ENCODE data around the gene PROK1. TPM values are rescaled to one million over a fixed set of nuclear protein-coding genes. Genes with fewer than 3 reads are reported as not detected.
"Not testable (repeated sequence)": the region's sequence is repeated elsewhere in the genome, so short reads cannot be mapped to it uniquely, and the experiment has no call there.

PROK1 gene
- total and polyA plus RNA-seq, 2 donors, result 0.19 to 0.50 TPM

DNA sequence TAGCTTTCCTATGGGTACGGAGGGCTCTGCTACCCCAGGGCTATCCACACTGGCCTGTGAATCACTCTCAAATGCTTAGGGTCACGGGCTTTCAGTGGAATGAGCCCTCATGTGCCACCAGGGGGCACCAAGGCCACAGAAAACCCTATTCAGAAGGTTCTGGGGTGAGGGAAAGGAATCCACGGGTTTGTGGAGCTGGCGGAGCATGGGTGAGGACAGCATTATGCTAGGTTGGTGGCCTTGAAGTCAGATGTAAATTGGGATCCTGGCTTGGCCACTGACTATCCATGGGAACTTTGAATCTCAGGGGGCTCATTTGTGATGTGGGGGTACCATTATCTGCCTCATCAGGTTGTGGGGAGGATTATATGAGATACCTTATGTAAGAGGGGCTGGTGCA, 38.4 kb upstream of the PROK1 start:
- Histone ChIP-seq H3K9me3 (ENCODE audit: control insufficient read depth in 2 of 2, insufficient read depth in 1 of 2, low read length in 1 of 2) (no peaks in the 10 kb centered on the region), H3K36me3 (ENCODE audit: control insufficient read depth in 2 of 2, insufficient read depth in 2 of 2, low read length in 1 of 2) (no peaks in the 10 kb centered on the region), H3K27me3 (ENCODE audit: control insufficient read depth in 2 of 2, insufficient read depth in 1 of 2, low read length in 1 of 2) (no peaks in the 10 kb centered on the region), H3K4me1 (ENCODE audit: control insufficient read depth in 2 of 2, insufficient read depth in 2 of 2, low read length in 2 of 2) (peaks cover 0 to 3% of the 10 kb centered on the region in 2 donors), H3K27ac (ENCODE audit: low read depth in 1 of 2, low read length in 1 of 2) (no peak overlapping the region), H3K4me3 (ENCODE audit: low read length in 2 of 2) (no peak overlapping the region)
- WGBS, result 59% methylated on average over 4 of the region's 4 CpGs
- DNase-seq (ENCODE audit: low read depth in 6 of 9, low spot score in 9 of 9), result peak in 7 of 9 donors; percentile 19 to 67 (median 47)

DNA sequence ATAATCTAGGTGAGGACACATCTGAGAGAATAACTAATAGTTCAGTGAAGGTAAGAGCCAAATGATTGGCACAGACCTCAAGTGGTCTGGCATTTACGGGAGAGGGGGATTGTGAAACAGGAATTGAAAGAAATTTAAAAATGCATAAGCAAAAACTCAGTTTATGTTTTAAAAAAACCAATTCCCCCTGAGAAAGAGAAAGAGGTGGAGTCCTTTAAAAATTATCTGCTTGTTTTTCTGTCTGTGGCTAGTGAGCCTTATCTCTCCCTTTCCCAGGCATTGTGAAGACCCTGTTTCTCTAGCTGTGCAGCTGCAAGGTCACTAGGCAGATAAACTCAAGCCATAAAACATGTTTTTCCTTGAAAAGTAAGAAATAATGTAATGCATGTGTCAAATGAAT, 37.9 kb upstream of the PROK1 start:
- not testable (repeated sequence) for H3K27me3 ChIP-seq (ENCODE audit: control insufficient read depth in 2 of 2, insufficient read depth in 1 of 2, low read length in 1 of 2); H3K36me3 ChIP-seq (ENCODE audit: control insufficient read depth in 2 of 2, insufficient read depth in 2 of 2, low read length in 1 of 2); H3K4me1 ChIP-seq (ENCODE audit: control insufficient read depth in 2 of 2, insufficient read depth in 2 of 2, low read length in 2 of 2); H3K27ac ChIP-seq (ENCODE audit: low read depth in 1 of 2, low read length in 1 of 2); DNase-seq (ENCODE audit: low read depth in 6 of 9, low spot score in 9 of 9); H3K9me3 ChIP-seq (ENCODE audit: control insufficient read depth in 2 of 2, insufficient read depth in 1 of 2, low read length in 1 of 2); H3K4me3 ChIP-seq (ENCODE audit: low read length in 2 of 2)
- WGBS, result 94% methylated on average over 1 of the region's 1 CpG

DNA sequence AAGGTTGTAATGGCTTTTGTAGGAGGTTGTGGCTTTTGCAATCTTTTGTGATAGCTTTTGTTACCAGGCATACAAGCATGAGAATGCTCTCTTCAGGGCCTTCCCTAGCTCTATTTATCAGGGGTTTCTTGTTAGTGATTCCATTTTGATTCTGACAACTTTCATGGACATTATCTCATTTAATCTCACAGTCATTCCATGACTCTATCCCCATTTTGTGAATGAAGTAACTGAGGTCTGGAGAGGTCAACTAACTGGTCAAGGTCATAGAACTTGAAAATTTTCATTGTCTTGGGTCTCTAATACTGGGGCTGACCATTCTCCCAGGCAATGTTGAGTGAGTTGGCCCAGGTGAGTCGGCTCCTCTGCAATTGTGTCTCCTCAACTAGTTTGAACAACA, 32.2 kb upstream of the PROK1 start:
- no peak for DNase-seq (ENCODE audit: low read depth in 6 of 9, low spot score in 9 of 9)
- WGBS, result 96% methylated on average over 1 of the region's 1 CpG
- Histone ChIP-seq H3K36me3 (ENCODE audit: control insufficient read depth in 2 of 2, insufficient read depth in 2 of 2, low read length in 1 of 2) (no peaks in the 10 kb centered on the region), H3K27ac (ENCODE audit: low read depth in 1 of 2, low read length in 1 of 2) (no peak overlapping the region), H3K9me3 (ENCODE audit: control insufficient read depth in 2 of 2, insufficient read depth in 1 of 2, low read length in 1 of 2) (no peaks in the 10 kb centered on the region), H3K27me3 (ENCODE audit: control insufficient read depth in 2 of 2, insufficient read depth in 1 of 2, low read length in 1 of 2) (no peaks in the 10 kb centered on the region), H3K4me3 (ENCODE audit: low read length in 2 of 2) (no peak overlapping the region), H3K4me1 (ENCODE audit: control insufficient read depth in 2 of 2, insufficient read depth in 2 of 2, low read length in 2 of 2) (no peaks in the 10 kb centered on the region)

DNA sequence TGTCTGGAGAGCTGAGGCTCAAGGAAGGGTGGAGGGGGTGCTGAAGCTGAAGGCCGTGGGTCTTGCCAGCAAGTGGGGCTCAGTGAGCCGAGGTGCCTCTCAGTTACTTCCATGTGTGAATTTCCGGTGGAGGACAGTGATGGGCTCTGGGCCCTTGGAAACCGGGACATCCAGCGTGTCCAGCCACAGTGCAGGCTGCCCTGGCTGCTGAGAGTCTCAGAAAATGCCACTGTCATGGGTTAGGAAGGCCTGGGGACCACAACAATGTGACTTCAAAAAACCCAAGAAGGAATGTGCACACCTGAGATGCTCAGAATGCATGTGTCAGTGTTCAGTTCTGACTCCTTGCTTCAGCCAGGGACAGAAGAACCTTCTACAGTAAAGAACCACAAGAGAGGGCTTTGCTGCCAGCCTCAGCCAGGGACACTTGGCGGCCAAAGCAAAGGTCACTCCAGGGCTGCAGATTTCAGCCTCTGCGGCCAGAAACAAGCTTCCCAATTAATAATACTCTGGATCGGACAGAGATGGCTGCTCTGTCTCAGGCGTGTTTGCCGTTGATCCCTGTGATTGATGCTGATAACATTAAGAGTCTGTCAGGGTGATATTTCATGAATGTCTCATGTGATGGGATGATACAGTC, 30.8 kb upstream of the PROK1 start:
- Histone ChIP-seq H3K36me3 (ENCODE audit: control insufficient read depth in 2 of 2, insufficient read depth in 2 of 2, low read length in 1 of 2) (no peaks in the 10 kb centered on the region), H3K9me3 (ENCODE audit: control insufficient read depth in 2 of 2, insufficient read depth in 1 of 2, low read length in 1 of 2) (no peaks in the 10 kb centered on the region), H3K27me3 (ENCODE audit: control insufficient read depth in 2 of 2, insufficient read depth in 1 of 2, low read length in 1 of 2) (no peaks in the 10 kb centered on the region), H3K4me3 (ENCODE audit: low read length in 2 of 2) (no peak overlapping the region), H3K4me1 (ENCODE audit: control insufficient read depth in 2 of 2, insufficient read depth in 2 of 2, low read length in 2 of 2) (no peaks in the 10 kb centered on the region), H3K27ac (ENCODE audit: low read depth in 1 of 2, low read length in 1 of 2) (no peak overlapping the region)
- 95% methylated on average over 10 of the region's 10 CpGs for WGBS
- DNase-seq (ENCODE audit: low read depth in 6 of 9, low spot score in 9 of 9), result no peak

DNA sequence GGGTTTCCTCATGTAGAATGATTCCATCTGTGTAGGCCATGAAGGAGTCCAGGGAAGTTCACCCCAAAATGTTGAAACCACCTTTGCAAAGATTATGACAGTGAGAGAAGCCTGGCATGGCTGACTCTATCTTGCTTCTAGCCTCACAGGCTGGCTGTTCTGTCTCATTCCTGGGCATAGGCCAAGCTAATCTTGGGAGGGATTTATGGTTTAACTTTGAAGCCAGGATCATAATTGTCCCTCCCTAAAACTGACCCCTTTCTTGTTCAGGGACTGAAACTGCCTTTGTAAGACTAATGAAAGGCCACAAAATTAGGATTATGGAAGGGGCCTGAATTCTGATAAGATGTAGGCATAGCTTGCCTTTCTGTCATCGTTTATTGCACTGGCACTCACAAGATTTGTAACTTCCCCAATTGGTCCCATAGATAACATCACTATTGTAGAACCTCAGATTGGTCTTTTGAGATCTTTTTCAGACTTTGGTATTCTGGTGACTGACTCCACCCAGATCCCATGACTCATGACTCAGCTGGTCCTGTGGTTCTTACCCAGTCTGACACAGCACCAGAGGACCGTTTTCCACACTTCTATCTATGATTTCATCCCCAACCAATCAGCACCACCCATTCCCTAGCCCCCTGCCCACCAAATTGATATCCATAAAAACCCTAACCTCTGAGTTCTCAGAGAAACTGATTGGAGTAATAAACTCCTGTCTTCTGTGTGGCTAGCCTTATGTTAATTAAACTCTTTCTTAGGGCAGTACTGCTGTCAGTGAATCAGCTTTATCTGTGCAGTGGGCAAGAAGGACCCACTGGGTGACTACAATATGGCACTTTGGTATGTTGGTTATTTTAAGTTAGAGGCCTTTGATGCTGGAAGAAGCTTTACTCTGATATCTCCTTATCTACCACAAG, 29.8 kb upstream of the PROK1 start:
- WGBS, result 27% methylated on average over 2 of the region's 2 CpGs
- H3K9me3 ChIP-seq (ENCODE audit: control insufficient read depth in 2 of 2, insufficient read depth in 1 of 2, low read length in 1 of 2), result no peaks in the 10 kb centered on the region
- DNase-seq (ENCODE audit: low read depth in 6 of 9, low spot score in 9 of 9), result no peak

DNA sequence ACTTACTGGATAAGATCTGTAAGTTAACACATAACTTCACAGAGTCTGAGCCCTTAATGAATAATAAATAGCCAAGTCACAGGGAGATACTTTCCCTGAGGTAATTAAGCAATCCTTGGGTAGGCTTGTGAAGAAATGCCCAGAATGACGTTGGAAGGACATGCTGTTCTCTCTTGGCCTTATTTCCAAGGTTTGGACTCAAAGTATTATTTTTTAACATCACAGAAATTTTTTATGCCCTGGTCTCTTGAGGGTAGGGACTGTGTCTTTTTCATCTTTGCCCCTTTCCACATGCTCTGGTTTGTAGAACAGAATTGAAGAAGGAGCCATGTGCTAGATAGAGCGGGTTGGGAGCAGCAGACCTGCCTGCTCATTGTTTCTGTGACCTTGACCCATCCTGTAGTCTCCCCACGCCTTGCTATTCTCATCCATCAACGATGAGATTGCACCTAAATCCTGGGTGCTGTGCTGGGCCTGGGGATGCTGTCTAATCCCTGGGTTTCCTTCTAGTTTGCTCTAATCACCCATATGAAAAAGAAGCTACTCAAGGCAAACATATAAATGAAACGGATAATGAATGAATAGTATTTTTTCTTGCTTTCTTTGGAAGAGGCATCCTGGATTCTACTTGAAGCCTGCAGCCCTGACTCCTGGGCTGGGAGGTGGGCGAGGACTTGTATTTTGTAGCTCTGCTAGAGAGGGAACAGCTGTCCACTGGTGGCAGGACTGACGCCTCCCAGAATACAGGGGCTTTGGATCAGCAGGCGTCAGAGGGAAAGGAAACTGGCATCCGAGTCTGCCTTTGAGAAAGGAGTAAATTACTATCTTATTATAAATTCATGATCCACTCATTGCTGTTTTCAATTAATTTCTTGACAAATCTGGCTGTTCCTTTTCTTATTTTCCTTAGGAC, 26.0 kb upstream of the PROK1 start:
- Histone ChIP-seq H3K4me1 (ENCODE audit: control insufficient read depth in 2 of 2, insufficient read depth in 2 of 2, low read length in 2 of 2) (no peaks in the 10 kb centered on the region), H3K9me3 (ENCODE audit: control insufficient read depth in 2 of 2, insufficient read depth in 1 of 2, low read length in 1 of 2) (no peaks in the 10 kb centered on the region), H3K36me3 (ENCODE audit: control insufficient read depth in 2 of 2, insufficient read depth in 2 of 2, low read length in 1 of 2) (no peaks in the 10 kb centered on the region), H3K27ac (ENCODE audit: low read depth in 1 of 2, low read length in 1 of 2) (no peak overlapping the region), H3K4me3 (ENCODE audit: low read length in 2 of 2) (no peak overlapping the region), H3K27me3 (ENCODE audit: control insufficient read depth in 2 of 2, insufficient read depth in 1 of 2, low read length in 1 of 2) (no peaks in the 10 kb centered on the region)
- no peak for DNase-seq (ENCODE audit: low read depth in 6 of 9, low spot score in 9 of 9)
- 95% methylated on average over 9 of the region's 9 CpGs for WGBS

More for the DNA sequence above, 29.8 kb upstream of the PROK1 start:
- H3K4me3 ChIP-seq (ENCODE audit: low read length in 2 of 2), result no peak overlapping the region
- H3K27me3 ChIP-seq (ENCODE audit: control insufficient read depth in 2 of 2, insufficient read depth in 1 of 2, low read length in 1 of 2), result no peaks in the 10 kb centered on the region
- H3K27ac ChIP-seq (ENCODE audit: low read depth in 1 of 2, low read length in 1 of 2), result no peak overlapping the region
- no peaks in the 10 kb centered on the region for H3K36me3 ChIP-seq (ENCODE audit: control insufficient read depth in 2 of 2, insufficient read depth in 2 of 2, low read length in 1 of 2)
- no peaks in the 10 kb centered on the region for H3K4me1 ChIP-seq (ENCODE audit: control insufficient read depth in 2 of 2, insufficient read depth in 2 of 2, low read length in 2 of 2)

DNA sequence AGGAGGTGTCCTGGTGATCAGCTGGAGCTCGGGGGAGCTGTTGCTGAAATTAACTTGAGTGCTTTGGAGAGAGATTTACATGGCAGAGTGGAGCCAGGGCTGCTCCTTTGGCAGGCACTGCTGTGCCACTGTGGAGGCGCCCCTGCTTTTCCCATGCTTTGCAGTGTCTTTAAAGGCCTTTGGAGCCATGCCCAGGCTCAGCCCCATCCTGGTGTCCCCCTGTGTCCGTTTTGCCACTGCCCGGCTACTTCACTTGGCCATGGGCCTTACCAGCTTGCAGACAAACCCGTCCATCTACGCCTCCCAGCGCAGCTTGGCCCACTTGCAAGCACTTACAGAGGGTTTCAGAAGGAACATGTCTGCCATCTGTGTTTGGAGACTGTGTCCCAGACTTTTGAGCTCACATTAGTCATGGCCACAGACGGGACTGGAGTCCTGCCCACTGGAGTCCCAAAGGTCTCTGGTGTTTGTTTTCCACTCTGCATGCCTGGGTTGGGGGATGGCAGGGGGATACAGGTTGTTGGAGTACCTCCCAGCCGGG, 25.3 kb upstream of the PROK1 start:
- no peaks in the 10 kb centered on the region for H3K36me3 ChIP-seq (ENCODE audit: control insufficient read depth in 2 of 2, insufficient read depth in 2 of 2, low read length in 1 of 2)
- 82% methylated on average over 9 of the region's 9 CpGs for WGBS
- no peak overlapping the region for H3K27ac ChIP-seq (ENCODE audit: low read depth in 1 of 2, low read length in 1 of 2)
- no peaks in the 10 kb centered on the region for H3K9me3 ChIP-seq (ENCODE audit: control insufficient read depth in 2 of 2, insufficient read depth in 1 of 2, low read length in 1 of 2)
- no peak for DNase-seq (ENCODE audit: low read depth in 6 of 9, low spot score in 9 of 9)
- no peaks in the 10 kb centered on the region for H3K27me3 ChIP-seq (ENCODE audit: control insufficient read depth in 2 of 2, insufficient read depth in 1 of 2, low read length in 1 of 2)
- H3K4me1 ChIP-seq (ENCODE audit: control insufficient read depth in 2 of 2, insufficient read depth in 2 of 2, low read length in 2 of 2), result no peaks in the 10 kb centered on the region
- no peak overlapping the region for H3K4me3 ChIP-seq (ENCODE audit: low read length in 2 of 2)

DNA sequence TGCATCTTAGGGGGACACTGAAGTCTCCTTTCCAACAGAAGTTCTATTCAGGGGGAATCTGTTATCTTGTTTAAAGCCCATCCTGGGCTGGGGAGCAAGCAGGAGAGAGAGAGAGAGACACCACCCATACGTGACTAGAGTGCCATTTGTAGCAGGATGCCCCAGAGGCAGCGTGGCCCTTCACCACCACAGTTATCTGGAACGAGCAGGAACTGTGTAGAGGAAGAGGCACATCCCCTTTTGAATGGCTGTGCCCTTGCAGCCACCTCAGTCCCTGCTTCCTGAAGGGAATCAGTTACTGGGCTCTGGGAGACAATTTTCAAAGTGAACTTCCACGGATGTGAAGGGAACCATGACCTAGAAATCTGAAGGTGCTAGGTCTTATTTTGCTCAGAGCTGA, 24.1 kb upstream of the PROK1 start:
- no peak for DNase-seq (ENCODE audit: low read depth in 6 of 9, low spot score in 9 of 9)
- WGBS, result 17% methylated on average over 4 of the region's 4 CpGs

More for the DNA sequence above, 24.1 kb upstream of the PROK1 start:
- H3K27ac ChIP-seq (ENCODE audit: low read depth in 1 of 2, low read length in 1 of 2), result no peak overlapping the region
- H3K9me3 ChIP-seq (ENCODE audit: control insufficient read depth in 2 of 2, insufficient read depth in 1 of 2, low read length in 1 of 2), result no peaks in the 10 kb centered on the region
- H3K4me1 ChIP-seq (ENCODE audit: control insufficient read depth in 2 of 2, insufficient read depth in 2 of 2, low read length in 2 of 2), result no peaks in the 10 kb centered on the region
- no peak overlapping the region for H3K4me3 ChIP-seq (ENCODE audit: low read length in 2 of 2)
- H3K36me3 ChIP-seq (ENCODE audit: control insufficient read depth in 2 of 2, insufficient read depth in 2 of 2, low read length in 1 of 2), result no peaks in the 10 kb centered on the region
- H3K27me3 ChIP-seq (ENCODE audit: control insufficient read depth in 2 of 2, insufficient read depth in 1 of 2, low read length in 1 of 2), result peaks cover 0 to 2% of the 10 kb centered on the region in 2 donors

All from thymus (tissue), 11 donors.